Tongue (tissue), 2 donors: Measurements from ENCODE around the gene CELSR1. TPM values are rescaled to one million over a fixed set of nuclear protein-coding genes. Genes with fewer than 3 reads are reported as not detected.
"Not testable (repeated sequence)": the region's sequence is repeated elsewhere in the genome, so short reads cannot be mapped to it uniquely, and the experiment has no call there.

Experiments used
- DNase-seq: peaks from one replicate; pipeline ENCODE4 v3.0.0-alpha.2; 2015
- total RNA-seq: library from RNA; depleted of rRNA; stranded (reverse); fragments of >200 nt; gene quantifications from one replicate; pipeline ENCODE4 v1.2.3, GENCODE V29; 2014

Gene CELSR1
- total RNA-seq, 1 donor from 2014 or later, result 18.1 TPM

- no peak for DNase-seq
These were observed 24.7 kb downstream of the CELSR1 start for GRCh38 chr22:46512683-46513082.

GRCh38 chr22:46512039-46512370, 25.4 kb downstream of the CELSR1 start:
- DNase-seq, result no peak

- peak; percentile 36 for DNase-seq
These were observed 26.0 kb downstream of the CELSR1 start for GRCh38 chr22:46511151-46512038.

GRCh38 chr22:46509416-46510089, 27.9 kb downstream of the CELSR1 start:
- DNase-seq, result no peak

GRCh38 chr22:46508491-46508999, 28.9 kb downstream of the CELSR1 start:
- DNase-seq, result peak; percentile 56

GRCh38 chr22:46507451-46508425, 29.7 kb downstream of the CELSR1 start:
- no peak for DNase-seq

- no peak for DNase-seq
These were observed 32.8 kb downstream of the CELSR1 start for GRCh38 chr22:46504584-46504983.

- no peak for DNase-seq
These were observed 34.8 kb downstream of the CELSR1 start for GRCh38 chr22:46502440-46503175.

GRCh38 chr22:46501701-46502100, 35.7 kb downstream of the CELSR1 start:
- DNase-seq, result no peak

GRCh38 chr22:46501265-46501664, 36.2 kb downstream of the CELSR1 start:
- DNase-seq, result not testable (repeated sequence)

- DNase-seq, result no peak
These were observed 37.2 kb downstream of the CELSR1 start for GRCh38 chr22:46500201-46500600.

GRCh38 chr22:46499805-46500189, 37.6 kb downstream of the CELSR1 start:
- no peak for DNase-seq

- no peak for DNase-seq
These were observed 45.5 kb downstream of the CELSR1 start for GRCh38 chr22:46491946-46492345.

- no peak for DNase-seq
These were observed 46.9 kb downstream of the CELSR1 start for GRCh38 chr22:46490538-46490937.

- DNase-seq, result no peak
These were observed 50.3 kb downstream of the CELSR1 start for GRCh38 chr22:46486996-46487717.

GRCh38 chr22:46484861-46485595, 52.4 kb downstream of the CELSR1 start:
- peak; percentile 50 for DNase-seq

- peak; percentile 83 for DNase-seq
These were observed 53.1 kb downstream of the CELSR1 start for GRCh38 chr22:46484156-46484860.

GRCh38 chr22:46483353-46483752, 54.1 kb downstream of the CELSR1 start:
- no peak for DNase-seq

- DNase-seq, result no peak
These were observed 55.3 kb downstream of the CELSR1 start for GRCh38 chr22:46482056-46482675.
